Mesodermal cell (in vitro differentiated cells): ENCODE data around the gene HIC1. TPM values are rescaled to one million over a fixed set of nuclear protein-coding genes. Genes with fewer than 3 reads are reported as not detected.
A peak's percentile ranks its signal among the peaks of the same experiment; 100 is the strongest.
"Not testable (repeated sequence)": the region's sequence is repeated elsewhere in the genome, so short reads cannot be mapped to it uniquely, and the experiment has no call there.

Source experiments
- H3K27ac ChIP-seq: 2 replicates; pipeline ENCODE4 v1.7.0; 2013; ENCODE audit warnings: mild to moderate bottlenecking, low read depth, low read length, moderate library complexity; ENCODE audit not compliant: severe bottlenecking
- H3K36me3 ChIP-seq: 2 replicates; pipeline ENCODE4 v1.7.1; 2013; ENCODE audit warnings: mild to moderate bottlenecking, low read length, moderate library complexity; ENCODE audit not compliant: control insufficient read depth, insufficient read depth
- H3K4me1 ChIP-seq: one replicate; pipeline ENCODE4 v1.7.1; 2013; ENCODE audit warnings: mild to moderate bottlenecking, low read length; ENCODE audit not compliant: insufficient read depth, control insufficient read depth, poor library complexity, severe bottlenecking
- H3K4me3 ChIP-seq: 2 replicates; pipeline ENCODE4 v1.7.0; 2013; ENCODE audit warnings: low read length, control low read depth, mild to moderate bottlenecking; ENCODE audit not compliant: insufficient read depth, poor library complexity, severe bottlenecking; ENCODE audit errors: extremely low read depth
- H3K9me3 ChIP-seq: 2 replicates; pipeline ENCODE4 v1.7.1; 2013; ENCODE audit warnings: mild to moderate bottlenecking, low read length, moderate library complexity; ENCODE audit not compliant: control insufficient read depth
- WGBS, 2 experiments: methylation state at CpG; one replicate each; pipeline ENCODE4 v1.1.5; 2013; ENCODE audit warnings: missing lambda C conversion rate in 2 of 2; ENCODE audit not compliant: insufficient coverage in 2 of 2; 5-methylcytosine and 5-hydroxymethylcytosine counted together
- polyA plus RNA-seq, 2 experiments: library from polyadenylated mRNA; stranded (reverse); fragments of 50-300 nt; gene quantifications; one replicate each; pipeline ENCODE4 v1.2.3, GENCODE V29; 2013

The HIC1 gene, protein sequence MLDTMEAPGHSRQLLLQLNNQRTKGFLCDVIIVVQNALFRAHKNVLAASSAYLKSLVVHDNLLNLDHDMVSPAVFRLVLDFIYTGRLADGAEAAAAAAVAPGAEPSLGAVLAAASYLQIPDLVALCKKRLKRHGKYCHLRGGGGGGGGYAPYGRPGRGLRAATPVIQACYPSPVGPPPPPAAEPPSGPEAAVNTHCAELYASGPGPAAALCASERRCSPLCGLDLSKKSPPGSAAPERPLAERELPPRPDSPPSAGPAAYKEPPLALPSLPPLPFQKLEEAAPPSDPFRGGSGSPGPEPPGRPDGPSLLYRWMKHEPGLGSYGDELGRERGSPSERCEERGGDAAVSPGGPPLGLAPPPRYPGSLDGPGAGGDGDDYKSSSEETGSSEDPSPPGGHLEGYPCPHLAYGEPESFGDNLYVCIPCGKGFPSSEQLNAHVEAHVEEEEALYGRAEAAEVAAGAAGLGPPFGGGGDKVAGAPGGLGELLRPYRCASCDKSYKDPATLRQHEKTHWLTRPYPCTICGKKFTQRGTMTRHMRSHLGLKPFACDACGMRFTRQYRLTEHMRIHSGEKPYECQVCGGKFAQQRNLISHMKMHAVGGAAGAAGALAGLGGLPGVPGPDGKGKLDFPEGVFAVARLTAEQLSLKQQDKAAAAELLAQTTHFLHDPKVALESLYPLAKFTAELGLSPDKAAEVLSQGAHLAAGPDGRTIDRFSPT
- polyA plus RNA-seq (2013, experiment 1 of 2): 1.3 TPM
- polyA plus RNA-seq (2013, experiment 2 of 2): 2.1 TPM

DNA sequence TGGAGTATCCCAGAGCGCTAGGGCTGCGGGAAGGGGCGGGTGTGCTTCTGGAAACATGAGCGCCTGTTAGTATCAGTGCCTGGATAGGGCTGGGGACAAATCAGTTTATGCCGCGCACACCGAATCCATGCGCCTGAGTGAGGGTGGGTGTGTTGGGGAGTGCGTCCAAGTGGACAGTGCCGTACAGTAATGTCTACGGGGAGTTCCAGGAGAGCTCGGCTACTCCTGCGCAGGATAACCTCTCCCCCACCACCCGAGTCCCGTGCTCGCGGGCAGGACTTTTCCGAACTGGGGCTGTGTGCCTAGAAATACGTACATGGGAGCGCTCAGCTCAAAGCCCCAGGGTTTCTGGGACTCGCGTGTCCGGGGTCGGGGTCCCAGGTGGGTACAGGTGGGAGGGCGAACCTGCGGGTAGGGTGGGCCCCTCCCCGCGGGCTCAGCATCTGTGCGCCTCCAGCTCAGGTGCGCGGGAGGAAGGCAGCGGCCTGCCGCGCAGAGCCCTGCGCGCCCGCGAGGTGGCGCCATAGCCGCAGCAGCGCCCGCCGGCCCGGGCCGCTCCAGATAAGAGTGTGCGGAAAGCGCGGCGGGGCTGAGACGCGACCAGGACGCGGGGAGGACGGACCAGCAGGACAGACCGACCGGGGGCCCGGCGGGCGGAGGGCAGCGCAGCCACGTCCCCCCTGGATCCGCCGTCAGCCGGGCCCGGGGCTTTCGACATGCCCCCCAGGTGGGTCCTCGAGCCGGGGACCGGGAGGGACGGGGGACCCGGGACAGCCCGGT lies at the start of gene HIC1:
TSS of gene HIC1 (plus strand) at position 592 of the 780 bp plus-strand sequence. CDS start 1,588 bp downstream, outside the sequence.
- H3K27ac ChIP-seq: no peak within 1 kb of the TSS
- no peaks in the 10 kb centered on the region for H3K36me3 ChIP-seq
- no peaks in the 10 kb centered on the region for H3K9me3 ChIP-seq
- peaks cover 24% of the 10 kb centered on the region for H3K4me1 ChIP-seq
- H3K4me3 ChIP-seq: peak within 1 kb of the TSS; percentile 41
- 5% methylated on average over 51 to 68 of the region's 72 CpGs for WGBS, 2 experiments

DNA sequence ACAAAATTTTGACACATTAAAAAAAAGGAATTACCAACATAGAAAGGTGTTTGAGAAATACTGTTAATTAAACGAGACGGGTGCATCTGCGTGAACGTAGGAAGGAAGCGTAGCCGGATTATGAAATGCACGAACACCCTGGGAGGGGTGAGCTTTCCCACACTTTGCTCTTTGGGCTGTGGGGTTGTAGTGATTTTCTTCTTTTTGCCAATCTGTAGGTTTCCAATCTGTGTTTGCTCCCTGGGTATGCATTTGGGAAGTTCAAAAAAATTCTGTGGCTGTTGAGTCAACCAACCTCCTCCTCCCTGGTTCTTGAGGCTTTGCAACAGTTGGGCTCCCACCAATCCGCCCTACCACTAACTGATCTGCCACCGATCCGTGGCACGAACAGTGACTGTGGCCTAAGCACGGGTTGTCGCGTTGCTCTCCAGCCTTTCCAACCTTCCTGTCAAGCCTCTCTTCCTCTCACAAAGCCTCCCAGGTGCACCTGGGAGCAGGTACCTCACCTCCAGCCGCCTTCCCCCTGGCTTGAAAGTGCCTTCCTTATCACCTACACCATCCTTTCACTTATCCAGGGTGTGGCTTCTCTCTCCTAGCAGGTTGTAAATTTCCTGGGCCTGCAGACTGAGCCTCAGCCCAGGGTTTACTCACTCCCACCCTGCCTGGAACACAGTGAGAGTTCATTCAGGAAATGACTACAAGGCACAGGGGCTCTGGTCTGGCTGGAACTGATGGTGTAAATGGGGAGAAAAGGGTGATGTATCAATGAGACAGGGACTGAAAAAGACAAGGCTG lies 46.4 kb upstream of the HIC1 start:
- H3K27ac ChIP-seq: no peak overlapping the region
- no peaks in the 10 kb centered on the region for H3K36me3 ChIP-seq
- no peak overlapping the region for H3K4me3 ChIP-seq
- 95 to 96% methylated on average over 14 to 15 of the region's 15 CpGs for WGBS, 2 experiments
- H3K4me1 ChIP-seq: peaks cover 17% of the 10 kb centered on the region
- H3K9me3 ChIP-seq: no peaks in the 10 kb centered on the region

DNA sequence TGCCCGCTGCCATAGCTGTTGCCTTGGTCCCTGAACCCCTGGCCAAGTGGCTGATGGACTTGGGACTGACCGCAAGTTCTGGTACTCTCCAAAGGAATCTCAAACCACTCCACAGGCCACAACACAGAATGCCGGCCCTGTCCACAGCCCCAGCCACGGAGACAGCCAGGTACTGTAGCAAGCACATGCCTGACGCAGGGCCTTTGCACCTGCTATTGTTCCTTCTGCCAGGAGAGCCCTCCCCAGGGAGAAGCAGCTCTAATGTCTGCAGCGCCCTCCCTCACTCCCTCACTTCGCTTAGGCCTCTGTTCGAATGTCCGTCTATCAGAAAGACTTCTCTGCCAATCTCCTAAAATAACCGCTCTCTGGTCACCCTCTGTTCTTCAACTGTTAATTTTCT lies 45.2 kb upstream of the HIC1 start:
- H3K36me3 ChIP-seq: no peaks in the 10 kb centered on the region
- peaks cover 17% of the 10 kb centered on the region for H3K4me1 ChIP-seq
- H3K27ac ChIP-seq: no peak overlapping the region
- no peaks in the 10 kb centered on the region for H3K9me3 ChIP-seq
- no peak overlapping the region for H3K4me3 ChIP-seq
- WGBS, 2 experiments: 95 to 97% methylated on average over 8 to 10 of the region's 10 CpGs

DNA sequence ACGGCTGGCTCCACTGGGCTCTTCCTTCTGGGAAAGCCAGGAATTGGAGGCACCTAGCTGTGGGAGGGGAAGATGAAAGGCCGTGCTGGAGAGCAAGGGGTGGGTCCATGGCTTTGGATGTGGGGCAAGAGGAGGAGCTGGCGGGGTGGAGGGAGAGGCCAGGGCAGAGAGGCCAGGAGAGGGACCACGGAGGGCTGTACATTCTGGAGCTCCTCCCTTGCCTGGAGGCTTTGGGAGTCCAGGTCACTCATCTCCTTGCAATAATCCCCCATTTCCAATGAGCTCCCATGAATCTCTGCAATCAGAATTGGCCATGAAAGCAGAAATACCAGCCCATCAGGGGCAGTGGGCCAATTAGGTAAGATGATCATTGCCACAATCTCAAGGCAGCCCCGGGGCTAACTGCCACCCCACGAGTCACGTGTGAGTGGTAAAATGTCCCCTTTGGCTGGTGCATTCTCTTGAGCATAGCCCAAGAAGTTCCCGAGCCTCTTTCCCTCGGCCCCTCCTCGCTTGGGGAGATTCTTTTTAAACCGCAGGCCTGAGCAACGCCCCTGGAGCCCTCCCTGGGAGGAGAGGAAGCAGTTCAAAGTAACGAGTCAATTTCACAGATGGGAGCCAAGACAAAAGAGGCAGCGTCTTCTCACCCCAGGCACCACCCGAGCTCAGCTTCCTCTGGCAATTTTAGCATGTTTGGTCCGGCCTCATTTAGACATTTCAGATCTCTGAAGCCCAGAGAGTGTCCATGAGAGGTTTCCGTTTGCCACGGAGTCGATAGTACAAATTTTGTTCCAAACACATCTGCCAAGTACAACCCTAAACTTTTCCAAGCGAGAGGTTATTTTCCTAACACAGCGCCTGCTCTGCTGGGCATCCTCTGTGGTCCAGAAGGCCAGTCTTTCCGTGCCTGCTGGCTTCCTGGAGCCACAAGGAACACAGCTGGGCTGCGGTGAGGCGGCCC lies 43.2 kb upstream of the HIC1 start:
- no peaks in the 10 kb centered on the region for H3K9me3 ChIP-seq
- H3K27ac ChIP-seq: no peak overlapping the region
- H3K4me1 ChIP-seq: peaks cover 17% of the 10 kb centered on the region
- no peak overlapping the region for H3K4me3 ChIP-seq
- WGBS, 2 experiments: 30 to 31% methylated on average over 21 to 24 of the region's 24 CpGs
- H3K36me3 ChIP-seq: no peaks in the 10 kb centered on the region

DNA sequence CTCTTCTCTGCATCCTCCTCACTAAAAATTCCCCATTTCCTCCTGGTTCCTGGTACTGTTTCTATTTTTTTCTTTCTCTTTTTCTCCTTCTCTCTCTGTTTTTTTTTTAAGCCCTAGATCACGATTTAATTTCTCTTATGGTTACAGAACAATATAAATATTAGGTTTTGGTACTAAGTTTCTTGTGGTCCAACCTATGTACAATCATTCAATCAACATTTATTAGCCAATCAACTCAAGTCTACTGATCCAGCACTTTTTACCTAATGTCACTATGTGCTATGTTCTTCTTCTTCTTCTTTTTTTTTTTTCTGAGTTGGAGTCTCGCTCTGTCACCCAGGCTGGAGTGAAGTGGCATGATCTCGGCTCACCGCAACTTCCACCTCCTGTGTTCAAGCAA lies 42.4 kb upstream of the HIC1 start:
- no peak overlapping the region for H3K4me3 ChIP-seq
- H3K36me3 ChIP-seq: no peaks in the 10 kb centered on the region
- H3K27ac ChIP-seq: no peak overlapping the region
- 65 to 89% methylated on average over 2 to 3 of the region's 4 CpGs for WGBS, 2 experiments
- H3K9me3 ChIP-seq: no peaks in the 10 kb centered on the region
- H3K4me1 ChIP-seq: peaks cover 17% of the 10 kb centered on the region

DNA sequence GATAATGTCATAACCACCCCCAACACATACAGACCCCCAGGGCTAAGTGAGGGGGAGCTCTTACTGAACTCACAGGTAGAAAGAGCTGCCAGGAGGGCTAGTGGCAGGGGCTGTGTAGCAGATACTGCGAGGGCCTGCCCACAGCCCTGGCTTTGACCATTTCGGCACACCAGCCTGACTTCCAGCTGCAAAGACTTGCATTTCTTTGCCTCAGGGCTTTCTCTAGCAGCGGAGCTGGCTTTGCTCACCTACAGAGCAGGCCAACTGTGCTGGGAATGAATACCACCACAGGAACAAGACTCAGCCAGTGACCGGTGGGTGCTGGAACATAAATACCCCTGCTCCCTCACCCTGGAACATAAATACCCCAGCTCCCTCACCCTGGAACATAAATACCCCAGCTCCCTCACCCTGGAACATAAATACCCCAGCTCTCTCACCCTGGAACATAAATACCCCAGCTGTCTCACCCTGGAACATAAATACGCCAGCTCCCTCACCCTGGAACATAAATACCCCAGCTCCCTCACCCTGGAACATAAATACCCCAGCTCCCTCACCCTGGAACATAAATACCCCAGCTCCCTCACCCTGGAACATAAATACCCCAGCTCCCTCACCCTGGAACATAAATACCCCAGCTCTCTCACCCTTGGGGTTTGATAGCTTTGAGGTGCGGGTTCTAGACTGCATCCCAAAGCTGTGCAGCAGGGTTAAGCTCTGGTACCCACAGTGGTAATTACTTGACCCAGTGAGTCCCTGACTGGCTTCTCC lies 41.5 kb upstream of the HIC1 start:
- 89 to 100% methylated on average over 5 to 6 of the region's 6 CpGs for WGBS, 2 experiments
- H3K36me3 ChIP-seq, H3K27ac ChIP-seq, H3K4me3 ChIP-seq, H3K9me3 ChIP-seq: not testable (repeated sequence)
- peaks cover 14% of the 10 kb centered on the region for H3K4me1 ChIP-seq

DNA sequence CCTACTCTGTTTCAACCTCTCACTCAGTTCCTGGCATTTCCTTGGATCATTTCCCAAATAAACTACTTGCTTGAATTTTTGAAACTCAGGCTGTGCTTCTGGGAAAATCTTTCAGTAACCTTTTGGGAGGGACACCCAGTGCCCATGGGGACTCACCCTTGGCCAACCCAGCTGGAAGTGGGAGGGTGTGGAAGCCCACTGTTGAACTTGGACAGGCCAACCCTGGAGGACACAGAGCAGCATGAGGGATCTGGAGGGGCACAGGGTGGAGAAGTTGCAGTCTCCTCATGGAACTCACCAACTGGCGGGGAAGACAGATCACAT lies 40.9 kb upstream of the HIC1 start:
- H3K4me1 ChIP-seq: peaks cover 9% of the 10 kb centered on the region
- 100% methylated on average over 1 of the region's 1 CpG; no CpG with 5 or more reads in 1 of the 2 experiments for WGBS, 2 experiments

DNA sequence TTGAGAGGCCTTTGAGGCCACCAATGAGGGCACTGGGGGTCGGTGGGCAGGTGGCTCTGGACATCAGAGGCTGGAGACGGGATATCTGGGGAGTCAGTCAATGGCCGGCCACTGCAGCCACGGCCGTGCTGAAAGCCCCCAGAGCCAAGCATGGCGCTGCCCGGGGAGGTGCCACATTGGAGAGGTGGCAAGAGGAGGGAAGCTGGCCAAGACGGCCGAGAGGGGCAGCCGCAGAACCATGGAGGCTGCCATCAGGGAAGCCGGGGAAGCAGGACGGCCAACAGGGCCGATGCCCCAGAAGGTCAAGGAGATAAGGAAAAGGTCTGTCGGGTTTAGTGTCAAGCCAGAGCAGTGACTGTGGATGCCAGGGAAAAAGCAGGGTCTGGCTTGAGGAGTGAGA lies 39.6 kb upstream of the HIC1 start:
- WGBS, 2 experiments: 89 to 95% methylated on average over 13 to 14 of the region's 14 CpGs

More for the DNA sequence above, 40.9 kb upstream of the HIC1 start:
- H3K27ac ChIP-seq: no peak overlapping the region
- no peaks in the 10 kb centered on the region for H3K36me3 ChIP-seq
- no peak overlapping the region for H3K4me3 ChIP-seq
- H3K9me3 ChIP-seq: no peaks in the 10 kb centered on the region

DNA sequence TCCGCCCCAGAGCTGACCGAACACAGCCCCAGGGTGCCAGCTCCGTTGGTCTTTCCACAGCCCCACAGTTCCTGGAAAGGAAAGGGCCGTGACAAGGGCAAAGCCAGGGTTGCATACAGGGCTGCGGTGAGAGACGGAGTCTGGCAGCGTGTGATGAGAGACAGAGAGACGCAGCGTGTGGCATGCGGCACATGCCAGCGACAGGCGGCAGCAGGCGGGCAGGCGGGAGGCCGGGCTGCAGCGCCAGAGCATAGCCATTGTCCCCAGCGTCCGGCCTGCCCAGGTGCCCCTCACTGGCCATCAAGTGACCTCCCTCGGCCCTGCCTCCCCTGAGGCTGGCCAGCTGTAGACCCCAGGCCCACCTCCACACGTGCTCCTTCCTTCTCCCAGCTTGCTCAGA lies 38.4 kb upstream of the HIC1 start:
- Histone ChIP-seq H3K36me3 (no peaks in the 10 kb centered on the region), H3K9me3 (no peaks in the 10 kb centered on the region), H3K4me1 (peaks cover 3% of the 10 kb centered on the region), H3K4me3 (no peak overlapping the region), H3K27ac (no peak overlapping the region)
- WGBS, 2 experiments: 90 to 92% methylated on average over 17 to 20 of the region's 20 CpGs

More for the DNA sequence above, 39.6 kb upstream of the HIC1 start:
- no peaks in the 10 kb centered on the region for H3K36me3 ChIP-seq
- no peak overlapping the region for H3K27ac ChIP-seq
- H3K9me3 ChIP-seq: no peaks in the 10 kb centered on the region
- peaks cover 8% of the 10 kb centered on the region for H3K4me1 ChIP-seq
- no peak overlapping the region for H3K4me3 ChIP-seq
